Testis (tissue), 2 donors: ENCODE measurements around the gene NBPF20.
"Not testable (repeated sequence)": the region's sequence is repeated elsewhere in the genome, so short reads cannot be mapped to it uniquely, and the experiment has no call there.

Source experiments
- POLR2A ChIP-seq: fragments of 450-650 bp; IDR thresholded peaks from one replicate; pipeline ENCODE4 v1.6.1; 2017; ENCODE audit warnings: antibody characterized with exemption, mild to moderate bottlenecking, moderate library complexity
- TF ChIP-seq, protein P1 (sequence below), 3 experiments: fragments of 450-650 bp in 2 of 3; fragments of 200-600 bp in 1 of 3; sonication (generic) in 1 of 3; IDR thresholded peaks; one replicate each; pipeline ENCODE4 v1.5.1; 2016 to 2019; ENCODE audit warnings: antibody characterized with exemption in 3 of 3, mild to moderate bottlenecking in 2 of 3, moderate library complexity in 1 of 3

- TF ChIP-seq, protein P1, sequence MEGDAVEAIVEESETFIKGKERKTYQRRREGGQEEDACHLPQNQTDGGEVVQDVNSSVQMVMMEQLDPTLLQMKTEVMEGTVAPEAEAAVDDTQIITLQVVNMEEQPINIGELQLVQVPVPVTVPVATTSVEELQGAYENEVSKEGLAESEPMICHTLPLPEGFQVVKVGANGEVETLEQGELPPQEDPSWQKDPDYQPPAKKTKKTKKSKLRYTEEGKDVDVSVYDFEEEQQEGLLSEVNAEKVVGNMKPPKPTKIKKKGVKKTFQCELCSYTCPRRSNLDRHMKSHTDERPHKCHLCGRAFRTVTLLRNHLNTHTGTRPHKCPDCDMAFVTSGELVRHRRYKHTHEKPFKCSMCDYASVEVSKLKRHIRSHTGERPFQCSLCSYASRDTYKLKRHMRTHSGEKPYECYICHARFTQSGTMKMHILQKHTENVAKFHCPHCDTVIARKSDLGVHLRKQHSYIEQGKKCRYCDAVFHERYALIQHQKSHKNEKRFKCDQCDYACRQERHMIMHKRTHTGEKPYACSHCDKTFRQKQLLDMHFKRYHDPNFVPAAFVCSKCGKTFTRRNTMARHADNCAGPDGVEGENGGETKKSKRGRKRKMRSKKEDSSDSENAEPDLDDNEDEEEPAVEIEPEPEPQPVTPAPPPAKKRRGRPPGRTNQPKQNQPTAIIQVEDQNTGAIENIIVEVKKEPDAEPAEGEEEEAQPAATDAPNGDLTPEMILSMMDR (IDR thresholded peaks at IDR 0.05): not testable (repeated sequence)
- TF ChIP-seq POLR2A: not testable (repeated sequence)
These were observed 579 bp downstream of the NBPF20 start for GRCh38 chr1:145424612-145425435.
